H1 (cell line): ENCODE data around the gene OCRL. TPM values are rescaled to one million over a fixed set of nuclear protein-coding genes. Genes with fewer than 3 reads are reported as not detected.

Source experiments
- CTCF ChIA-PET: fragments of 300-600 bp; sonication (Branson Sonifier 250); formaldehyde crosslinking; loops from one replicate; lab custom pipeline; 2021; ENCODE audit not compliant: partially characterized antibody; lab: Charles Lee
- POLR2A ChIA-PET: fragments of 300-600 bp; sonication (Branson Sonifier 250); formaldehyde crosslinking; loops from one replicate; lab custom pipeline; 2021; ENCODE audit warnings: inconsistent platforms; ENCODE audit not compliant: partially characterized antibody; lab: Charles Lee
- DNase-seq, 2 experiments: peaks; one replicate each; pipeline versions ENCODE4 v3.0.0 to v3.0.0-alpha.2; 2010 to 2022; ENCODE audit warnings: low spot score in 2 of 2, low read depth in 1 of 2, mixed read lengths in 1 of 2
- FAIRE-seq: peaks from 2 replicates; lab custom pipeline; 2011; peaks lifted over from hg19 to GRCh38; lab: Jason Lieb, UNC
- H2AFZ ChIP-seq: 2 replicates; pipeline ENCODE4 v1.8.1; 2012; ENCODE audit warnings: low read length, inconsistent platforms
- H2AK5ac ChIP-seq: 2 replicates; pipeline ENCODE4 v1.6.1; 2013; ENCODE audit warnings: low read depth, low read length
- H2BK120ac ChIP-seq: replicated peaks from 2 replicates; pipeline ENCODE3; 2013; ENCODE audit warnings: low read depth, low read length, inconsistent platforms
- H2BK12ac ChIP-seq: 2 replicates; pipeline ENCODE4 v1.6.1; 2013; ENCODE audit warnings: low read depth, low read length
- H2BK15ac ChIP-seq: 2 replicates; pipeline ENCODE4 v1.6.1; 2013; ENCODE audit warnings: low read length
- H2BK20ac ChIP-seq: 2 replicates; pipeline ENCODE4 v1.6.1; 2013; ENCODE audit warnings: low read length
- H2BK5ac ChIP-seq: 2 replicates; pipeline ENCODE4 v1.6.1; 2013; ENCODE audit warnings: low read depth, low read length
- H3K14ac ChIP-seq: 2 replicates; pipeline ENCODE4 v1.6.1; 2013; ENCODE audit warnings: inconsistent platforms; ENCODE audit not compliant: insufficient read length
- H3K18ac ChIP-seq: 2 replicates; pipeline ENCODE4 v1.6.1; 2013; ENCODE audit warnings: low read length; ENCODE audit errors: extremely low read depth
- H3K23ac ChIP-seq: 2 replicates; pipeline ENCODE4 v1.6.1; 2013; ENCODE audit warnings: inconsistent platforms; ENCODE audit not compliant: insufficient read length
- H3K23me2 ChIP-seq: 2 replicates; pipeline ENCODE4 v1.6.1; 2013; ENCODE audit warnings: low read depth, low read length
- H3K27ac ChIP-seq: 2 replicates; pipeline ENCODE4 v1.6.1; 2011; ENCODE audit warnings: low read depth, low read length, inconsistent platforms
- H3K27me3 ChIP-seq, 4 experiments: replicated peaks in 1 of 4; 1 replicate in 1 of 4; 2 replicates in 3 of 4; pipeline versions ENCODE4 v1.6.1 to v1.8.1; 2011 to 2013; ENCODE audit warnings: low read length in 3 of 4, mild to moderate bottlenecking in 3 of 4, inconsistent platforms in 2 of 4, mixed read lengths in 2 of 4, moderate library complexity in 1 of 4; ENCODE audit not compliant: control insufficient read depth in 3 of 4, insufficient read depth in 3 of 4; ENCODE audit errors: extremely low read depth in 1 of 4
- H3K36me3 ChIP-seq, 4 experiments: 2 replicates each; pipeline versions ENCODE4 v1.6.1 to v1.8.1; 2011 to 2013; ENCODE audit warnings: mild to moderate bottlenecking in 4 of 4, low read length in 3 of 4, moderate library complexity in 2 of 4, control low read depth in 1 of 4, inconsistent platforms in 1 of 4; ENCODE audit not compliant: insufficient read depth in 4 of 4, control insufficient read depth in 2 of 4
- H3K4ac ChIP-seq: replicated peaks from 2 replicates; pipeline ENCODE3; 2013; ENCODE audit warnings: low read length, low read depth, mixed read lengths, inconsistent platforms; ENCODE audit not compliant: insufficient read length
- H3K4me1 ChIP-seq, 4 experiments: replicated peaks in 1 of 4; 1 replicate in 1 of 4; 2 replicates in 3 of 4; pipeline versions ENCODE4 v1.6.1 to v1.8.1; 2011 to 2013; ENCODE audit warnings: low read length in 3 of 4, inconsistent platforms in 2 of 4, mixed read lengths in 1 of 4; ENCODE audit not compliant: insufficient read depth in 4 of 4, control insufficient read depth in 3 of 4
- H3K4me2 ChIP-seq, 2 experiments: 2 replicates each; pipeline versions ENCODE4 v1.6.1 to v1.8.1; 2011 to 2013; ENCODE audit warnings: low read depth in 2 of 2, low read length in 2 of 2, control low read depth in 1 of 2, inconsistent platforms in 1 of 2, mild to moderate bottlenecking in 1 of 2; ENCODE audit not compliant: insufficient read depth in 1 of 2
- H3K4me3 ChIP-seq, 4 experiments: fragments of 200-600, 300-600 bp in 1 of 4; sonication (generic), shearing (Covaris generic), sonication (Bioruptor Twin) in 1 of 4; 2 replicates each; pipeline versions ENCODE4 v1.5.1 to v1.8.1; 2011 to 2016; ENCODE audit warnings: low read length in 4 of 4, low read depth in 3 of 4, control low read depth in 2 of 4, inconsistent platforms in 2 of 4, mild to moderate bottlenecking in 2 of 4, mixed read lengths in 1 of 4, moderate library complexity in 1 of 4; ENCODE audit not compliant: insufficient read depth in 2 of 4; ENCODE audit errors: extremely low read depth in 1 of 4
- H3K56ac ChIP-seq: replicated peaks from 2 replicates; pipeline ENCODE3; 2013; ENCODE audit warnings: low read depth, mild to moderate bottlenecking, mixed read lengths, low read length, inconsistent platforms; ENCODE audit not compliant: insufficient read length
- H3K79me1 ChIP-seq: 2 replicates; pipeline ENCODE4 v1.6.1; 2013; ENCODE audit warnings: low read depth, low read length, control low read depth
- H3K79me2 ChIP-seq, 2 experiments: 2 replicates each; pipeline versions ENCODE4 v1.6.1 to v1.8.1; 2012 to 2013; ENCODE audit warnings: low read length in 2 of 2, mild to moderate bottlenecking in 2 of 2, inconsistent platforms in 1 of 2; ENCODE audit not compliant: insufficient read depth in 2 of 2, control insufficient read depth in 1 of 2
- H3K9ac ChIP-seq, 4 experiments: replicated peaks in 1 of 4; 1 replicate in 1 of 4; 2 replicates in 3 of 4; pipeline versions ENCODE4 v1.6.1 to v1.8.1; 2011 to 2013; ENCODE audit warnings: low read depth in 3 of 4, low read length in 3 of 4, control low read depth in 2 of 4, mild to moderate bottlenecking in 2 of 4, moderate library complexity in 2 of 4, inconsistent platforms in 1 of 4; ENCODE audit errors: extremely low read depth in 1 of 4
- H3K9me3 ChIP-seq, 2 experiments: 2 replicates each; pipeline versions ENCODE4 v1.6.1 to v1.8.1; 2012 to 2013; ENCODE audit warnings: mild to moderate bottlenecking in 2 of 2, moderate library complexity in 2 of 2, control low read depth in 1 of 2, inconsistent platforms in 1 of 2, low read depth in 1 of 2, low read length in 1 of 2, mixed read lengths in 1 of 2; ENCODE audit not compliant: insufficient read depth in 2 of 2
- H4K20me1 ChIP-seq, 2 experiments: replicated peaks in 1 of 2; 2 replicates each; pipeline versions ENCODE3 to v1.8.1; 2011 to 2013; ENCODE audit warnings: inconsistent platforms in 2 of 2, low read length in 2 of 2, mild to moderate bottlenecking in 1 of 2; ENCODE audit not compliant: insufficient read depth in 2 of 2, control insufficient read depth in 1 of 2
- H4K5ac ChIP-seq: 2 replicates; pipeline ENCODE4 v1.6.1; 2013; ENCODE audit warnings: low read length, low read depth, mixed read lengths, inconsistent platforms; ENCODE audit not compliant: insufficient read length
- H4K8ac ChIP-seq: 2 replicates; pipeline ENCODE4 v1.8.0; 2013; ENCODE audit warnings: mild to moderate bottlenecking, moderate library complexity, low read length, inconsistent platforms; ENCODE audit not compliant: insufficient read depth; ENCODE audit errors: extremely low read depth
- H4K91ac ChIP-seq: replicated peaks from 2 replicates; pipeline ENCODE3; 2013; ENCODE audit warnings: low read length, mixed read lengths, inconsistent platforms; ENCODE audit not compliant: insufficient read length
- GABPA ChIP-seq: IDR thresholded peaks from 2 replicates; pipeline ENCODE4 v1.6.1; 2011; ENCODE audit warnings: mild to moderate bottlenecking, low read length, moderate library complexity, borderline replicate concordance; ENCODE audit not compliant: insufficient read depth
- GTF2F1 ChIP-seq: IDR thresholded peaks from 2 replicates; pipeline ENCODE4 v1.6.1; 2012; ENCODE audit warnings: low read depth, low read length, improper control_type of control experiment, borderline replicate concordance
- RAD21 ChIP-seq, 2 experiments: IDR thresholded peaks in 1 of 2; conservative IDR thresholded peaks in 1 of 2; 2 replicates each; pipeline ENCODE4 v1.6.1; 2011; ENCODE audit warnings: low read depth in 2 of 2, low read length in 2 of 2, improper control_type of control experiment in 1 of 2, inconsistent platforms in 1 of 2, mild to moderate bottlenecking in 1 of 2, moderate library complexity in 1 of 2
- WGBS, 2 experiments: shearing (Covaris generic) in 1 of 2; methylation state at CpG; one replicate each; pipeline versions ENCODE4 v1.1.6 to v1.1.7; 2013 to 2015; ENCODE audit warnings: low lambda C conversion rate in 2 of 2, mixed read lengths in 2 of 2, inconsistent platforms in 1 of 2, low coverage in 1 of 2, missing lambda C conversion rate in 1 of 2; ENCODE audit not compliant: insufficient replicate concordance in 2 of 2, insufficient coverage in 1 of 2, insufficient read length in 1 of 2; ENCODE audit errors: extremely low coverage in 1 of 2, missing lambda C conversion rate in 1 of 2; 5-methylcytosine and 5-hydroxymethylcytosine counted together
- polyA plus RNA-seq, 7 experiments: library from polyadenylated mRNA; depleted of rRNA in 3 of 7; stranded (reverse) in 5 of 7; unstranded in 2 of 7; fragments of >200 nt in 5 of 7; fragments of 200-250 nt in 2 of 7; gene quantifications; 1 replicate in 5 of 7; 2 replicates in 1 of 7; 4 replicates in 1 of 7; pipeline versions ENCODE4 v1.2.1 to v1.2.3, GENCODE V29; 2011 to 2013; ENCODE audit warnings: missing spikeins in 2 of 7, mixed read lengths in 2 of 7
- total RNA-seq: library from RNA; stranded (reverse); fragmentation: NEBNext Ultra II Directional; extraction: Animal tissue kit (Norgen Biotek cat#: 25700); gene quantifications from 2 replicates; pipeline ENCODE4 v1.2.1, GENCODE V29; 2021
- TF ChIP-seq, protein P1 (sequence below): IDR thresholded peaks from 2 replicates; pipeline ENCODE4 v1.6.1; 2012; ENCODE audit warnings: inconsistent platforms

Gene OCRL
- total and polyA plus RNA-seq, 2 of the 8 experiments (the other 6 are each of a cell fraction or from before 2014, with no cell fraction given) = 12.7 to 15.1 TPM

GRCh38 chrX:129626026-129626425 lies 86.0 kb downstream of the OCRL start:
- Histone ChIP-seq H3K4me3 (no peak overlapping the region), H3K4me2 (no peak overlapping the region), H4K5ac (no peak overlapping the region), H4K91ac (no peak overlapping the region), H3K18ac (no peak overlapping the region), H4K20me1 (no peaks in the 10 kb centered on the region), H2BK15ac (no peak overlapping the region), H3K36me3 (no peaks in the 10 kb centered on the region), H3K4me1 (peaks cover 0 to 4% (median 0%) of the 10 kb centered on the region in 4 experiments; a peak in 1 of 7 replicates), H3K9ac (no peak overlapping the region), H2AK5ac (no peak overlapping the region), H3K14ac (no peak overlapping the region), H2AFZ (no peak overlapping the region), H3K23ac (no peak overlapping the region), H3K79me2 (no peaks in the 10 kb centered on the region), H3K27me3 (no peaks in the 10 kb centered on the region), H3K23me2 (no peaks in the 10 kb centered on the region), H4K8ac (no peak overlapping the region), H3K27ac (no peak overlapping the region), H2BK120ac (no peak overlapping the region), H3K4ac (no peak overlapping the region), H2BK5ac (no peak overlapping the region), H3K79me1 (no peaks in the 10 kb centered on the region), H2BK12ac (no peak overlapping the region), H2BK20ac (no peak overlapping the region), H3K9me3 (no peaks in the 10 kb centered on the region), H3K56ac (no peak overlapping the region)
- TF ChIP-seq GABPA = no peak
- no peak for TF ChIP-seq RAD21 (IDR thresholded peaks at IDR 0.05 in 1 of 2, conservative IDR thresholded peaks at IDR 0.05 in 1 of 2; ENCODE audit: low read depth in 2 of 2, low read length in 2 of 2)
- TF ChIP-seq GTF2F1 = no peak
- TF ChIP-seq, protein P1, sequence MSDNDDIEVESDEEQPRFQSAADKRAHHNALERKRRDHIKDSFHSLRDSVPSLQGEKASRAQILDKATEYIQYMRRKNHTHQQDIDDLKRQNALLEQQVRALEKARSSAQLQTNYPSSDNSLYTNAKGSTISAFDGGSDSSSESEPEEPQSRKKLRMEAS = no peak
- ChIA-PET CTCF (interaction anchor here (3.0 kb wide), 1 partner anchor 11 kb away, joined by 23 read pairs; no protein-coding TSS in a partner anchor), POLR2A (no interaction called here)
- 82% methylated on average over 3 of the region's 3 CpGs; no CpG with 5 or more reads in 1 of the 2 experiments for WGBS, 2 experiments
- no peak for FAIRE-seq
- no peak for DNase-seq
